Vagina (tissue), 2 donors: ENCODE data around the gene EDAR. TPM values are rescaled to one million over a fixed set of nuclear protein-coding genes. Genes with fewer than 3 reads are reported as not detected.
A peak's percentile ranks its signal among the peaks of the same experiment; 100 is the strongest.

Experiments used
- DNase-seq, 2 donors: peaks; one replicate each; pipeline ENCODE4 v3.0.0-alpha.2; 2017; ENCODE audit errors: extremely low spot score in 2 of 2
- H3K27ac ChIP-seq: fragments of 200-600 bp; sonication (generic); one replicate; pipeline ENCODE4 v1.5.1; 2019
- H3K27me3 ChIP-seq: fragments of 200-600 bp; sonication (generic); one replicate; pipeline ENCODE4 v1.5.1; 2019
- H3K36me3 ChIP-seq, 2 donors: fragments of 200-600 bp; sonication (generic); one replicate each; pipeline ENCODE4 v1.5.1; 2017 to 2019
- H3K4me1 ChIP-seq: fragments of 200-600 bp; sonication (generic); one replicate; pipeline ENCODE4 v1.5.1; 2019
- H3K4me3 ChIP-seq, 2 donors: fragments of 200-600 bp; sonication (generic); 1 replicate in 1 of 2; 2 replicates in 1 of 2; pipeline ENCODE4 v1.5.1; 2016 to 2019
- H3K9me3 ChIP-seq: fragments of 200-600 bp; sonication (generic); one replicate; pipeline ENCODE4 v1.5.1; 2019
- POLR2A ChIP-seq, 2 donors: fragments of 450-650 bp; IDR thresholded peaks; one replicate each; pipeline ENCODE4 v1.6.1; 2017; ENCODE audit warnings: antibody characterized with exemption in 2 of 2, mild to moderate bottlenecking in 2 of 2, moderate library complexity in 2 of 2
- POLR2AphosphoS5 ChIP-seq, 2 donors: sonication (generic); formaldehyde crosslinking; IDR thresholded peaks; one replicate each; pipeline ENCODE4 v1.9.0; 2017; ENCODE audit warnings: antibody characterized with exemption in 2 of 2, mild to moderate bottlenecking in 2 of 2, low read depth in 1 of 2; ENCODE audit not compliant: insufficient read depth in 1 of 2
- intact Hi-C: fragments of 100-400 bp; cut with DNase I; formaldehyde crosslinking; loops from one replicate; pipeline ENCODE4 v1.15.1; 2023
- total RNA-seq: library from RNA; depleted of rRNA; stranded (reverse); fragments of >200 nt; gene quantifications from one replicate; pipeline ENCODE4 v1.2.3, GENCODE V29; 2016
- TF ChIP-seq, protein P1 (sequence below), 3 experiments: fragments of 450-650 bp in 2 of 3; fragments of 200-600 bp in 1 of 3; sonication (generic) in 1 of 3; IDR thresholded peaks; one replicate each; pipeline ENCODE4 v1.5.1; 2017 to 2019; ENCODE audit warnings: antibody characterized with exemption in 3 of 3, mild to moderate bottlenecking in 2 of 3, moderate library complexity in 2 of 3

The EDAR gene
- total RNA-seq, 1 donor from 2014 or later: 0.74 TPM

DNA sequence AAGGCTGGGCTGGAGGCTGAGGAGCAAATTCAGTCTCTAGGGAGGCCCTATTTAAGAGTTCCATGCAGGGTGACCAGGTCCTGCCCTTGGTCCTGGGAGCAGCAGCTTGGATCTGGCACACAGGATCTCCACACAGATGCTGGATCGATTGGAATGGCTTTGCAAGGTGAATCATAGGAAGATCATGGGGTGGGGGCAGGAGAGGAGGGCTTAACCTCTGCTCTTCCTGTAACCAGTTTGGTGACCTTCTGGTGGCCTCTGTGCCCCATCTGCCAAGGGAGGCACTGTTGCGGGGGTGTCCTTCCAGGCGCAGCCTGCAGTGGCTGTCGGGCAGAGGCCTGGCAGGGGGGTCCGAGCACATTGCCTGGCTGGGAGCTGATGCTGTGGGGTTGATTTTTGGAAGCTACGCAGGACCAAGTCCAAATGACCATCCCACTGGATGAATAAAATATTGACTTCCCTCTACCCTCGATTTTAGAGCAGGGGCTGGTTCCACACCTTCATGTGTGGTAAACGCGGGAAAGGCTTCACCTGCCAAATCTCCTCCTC lies 79.7 kb downstream of the EDAR start:
- DNase-seq: peak in 1 of 2 donors; percentile 70
- Histone ChIP-seq H3K27me3 (no peaks in the 10 kb centered on the region), H3K9me3 (no peaks in the 10 kb centered on the region), H3K4me1 (no peaks in the 10 kb centered on the region), H3K27ac (no peak overlapping the region), H3K4me3 (no peak overlapping the region), H3K36me3 (no peaks in the 10 kb centered on the region)
- intact Hi-C loops: no loop called here
- TF ChIP-seq POLR2AphosphoS5 (IDR thresholded peaks at IDR 0.05; ENCODE audit: insufficient read depth in 1 of 2, low read depth in 1 of 2) (no peak), POLR2A (IDR thresholded peaks at IDR 0.05) (no peak)
- TF ChIP-seq, protein P1, sequence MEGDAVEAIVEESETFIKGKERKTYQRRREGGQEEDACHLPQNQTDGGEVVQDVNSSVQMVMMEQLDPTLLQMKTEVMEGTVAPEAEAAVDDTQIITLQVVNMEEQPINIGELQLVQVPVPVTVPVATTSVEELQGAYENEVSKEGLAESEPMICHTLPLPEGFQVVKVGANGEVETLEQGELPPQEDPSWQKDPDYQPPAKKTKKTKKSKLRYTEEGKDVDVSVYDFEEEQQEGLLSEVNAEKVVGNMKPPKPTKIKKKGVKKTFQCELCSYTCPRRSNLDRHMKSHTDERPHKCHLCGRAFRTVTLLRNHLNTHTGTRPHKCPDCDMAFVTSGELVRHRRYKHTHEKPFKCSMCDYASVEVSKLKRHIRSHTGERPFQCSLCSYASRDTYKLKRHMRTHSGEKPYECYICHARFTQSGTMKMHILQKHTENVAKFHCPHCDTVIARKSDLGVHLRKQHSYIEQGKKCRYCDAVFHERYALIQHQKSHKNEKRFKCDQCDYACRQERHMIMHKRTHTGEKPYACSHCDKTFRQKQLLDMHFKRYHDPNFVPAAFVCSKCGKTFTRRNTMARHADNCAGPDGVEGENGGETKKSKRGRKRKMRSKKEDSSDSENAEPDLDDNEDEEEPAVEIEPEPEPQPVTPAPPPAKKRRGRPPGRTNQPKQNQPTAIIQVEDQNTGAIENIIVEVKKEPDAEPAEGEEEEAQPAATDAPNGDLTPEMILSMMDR (IDR thresholded peaks at IDR 0.05): no peak

DNA sequence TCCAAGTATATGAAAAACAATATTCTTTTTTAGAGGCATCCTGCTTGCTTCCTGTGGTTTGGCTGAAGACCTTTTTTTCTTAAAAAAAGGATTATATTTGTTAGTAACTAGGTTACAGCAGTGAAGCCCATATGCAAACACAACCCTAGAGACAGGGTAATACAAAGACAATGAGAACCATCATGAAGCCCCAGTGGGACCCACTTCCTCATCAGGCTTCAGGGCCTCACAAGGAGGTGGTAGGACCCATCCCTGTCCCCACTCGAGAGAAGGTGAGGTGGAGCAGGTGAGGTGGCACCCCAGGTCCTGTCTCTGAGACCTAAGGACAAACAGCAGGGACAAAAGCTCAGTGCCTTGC lies 80.3 kb downstream of the EDAR start:
- Histone ChIP-seq H3K27me3 (no peaks in the 10 kb centered on the region), H3K9me3 (no peaks in the 10 kb centered on the region), H3K36me3 (no peaks in the 10 kb centered on the region), H3K4me3 (no peak overlapping the region), H3K4me1 (no peaks in the 10 kb centered on the region), H3K27ac (no peak overlapping the region)
- TF ChIP-seq, protein P1 (IDR thresholded peaks at IDR 0.05): no peak
- no peak for TF ChIP-seq POLR2AphosphoS5 (IDR thresholded peaks at IDR 0.05; ENCODE audit: insufficient read depth in 1 of 2, low read depth in 1 of 2)
- no peak for TF ChIP-seq POLR2A (IDR thresholded peaks at IDR 0.05)
- peak in 1 of 2 donors; percentile 29 for DNase-seq
- intact Hi-C loops: no loop called here

DNA sequence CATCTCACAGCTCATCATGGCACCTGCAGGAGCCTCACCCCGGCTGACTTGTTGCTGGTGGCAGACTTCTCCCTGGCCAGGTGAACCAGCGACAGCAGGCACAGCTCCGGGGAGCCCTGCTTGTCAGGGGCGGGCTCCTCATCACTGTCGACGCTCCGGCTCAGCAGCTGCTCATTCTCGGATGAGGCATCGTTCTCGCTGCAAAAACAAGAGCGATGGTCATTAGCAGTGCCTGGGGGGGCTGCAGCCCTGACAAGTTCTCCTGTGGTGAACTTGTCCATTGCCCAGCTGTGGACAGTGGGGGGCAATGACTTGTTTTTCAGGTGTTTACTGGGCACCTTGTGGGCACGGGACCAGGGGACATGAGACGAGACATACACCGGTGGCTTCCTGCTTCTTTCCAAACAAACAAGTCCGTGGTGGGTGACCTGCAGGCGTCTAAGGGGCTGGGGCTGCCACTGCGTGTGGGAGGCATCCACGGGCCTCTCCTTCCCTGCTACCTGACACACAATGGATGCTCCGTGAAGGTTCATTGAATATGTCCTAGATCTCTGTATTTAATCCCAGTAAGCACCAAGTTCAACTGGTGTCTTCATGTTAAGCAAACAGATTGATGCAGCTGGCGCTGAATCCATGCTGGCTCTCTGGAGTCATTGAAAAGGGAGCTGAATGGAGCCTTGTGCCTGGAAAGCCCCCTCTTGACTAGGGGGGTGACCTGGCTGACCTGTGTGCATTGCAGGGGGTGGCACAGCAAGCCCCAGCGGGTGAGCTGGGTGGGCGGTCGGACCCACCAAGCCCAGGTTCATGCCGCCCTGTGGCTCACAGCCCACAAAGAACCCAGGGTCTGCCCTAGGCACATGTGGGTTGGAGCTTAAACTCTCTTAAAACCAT lies 81.0 kb downstream of the EDAR start:
- intact Hi-C loops: no loop called here
- Histone ChIP-seq H3K27me3 (no peaks in the 10 kb centered on the region), H3K36me3 (no peaks in the 10 kb centered on the region), H3K4me1 (no peaks in the 10 kb centered on the region), H3K9me3 (no peaks in the 10 kb centered on the region), H3K27ac (no peak overlapping the region), H3K4me3 (no peak overlapping the region)
- TF ChIP-seq, protein P1 (IDR thresholded peaks at IDR 0.05): no peak
- TF ChIP-seq POLR2A (IDR thresholded peaks at IDR 0.05) (no peak), POLR2AphosphoS5 (IDR thresholded peaks at IDR 0.05; ENCODE audit: insufficient read depth in 1 of 2, low read depth in 1 of 2) (no peak)
- peak; percentile 61 to 86 for DNase-seq

- no peak overlapping the region for H3K4me3 ChIP-seq
- no peaks in the 10 kb centered on the region for H3K27me3 ChIP-seq
- DNase-seq: peak; percentile 60 to 89
- H3K27ac ChIP-seq: no peak overlapping the region
- no peaks in the 10 kb centered on the region for H3K4me1 ChIP-seq
- intact Hi-C loops: no loop called here
- H3K9me3 ChIP-seq: no peaks in the 10 kb centered on the region
- TF ChIP-seq POLR2A (IDR thresholded peaks at IDR 0.05) (no peak), POLR2AphosphoS5 (IDR thresholded peaks at IDR 0.05; ENCODE audit: insufficient read depth in 1 of 2, low read depth in 1 of 2) (no peak)
- no peaks in the 10 kb centered on the region for H3K36me3 ChIP-seq
These were observed 82.5 kb downstream of the EDAR start for GRCh38 chr2:108906403-108907077.

GRCh38 chr2:108905906-108906305 lies 83.1 kb downstream of the EDAR start:
- no peak for DNase-seq
- H3K27me3 ChIP-seq: no peaks in the 10 kb centered on the region
- no peak overlapping the region for H3K4me3 ChIP-seq
- no peaks in the 10 kb centered on the region for H3K36me3 ChIP-seq
- H3K27ac ChIP-seq: no peak overlapping the region
- no peaks in the 10 kb centered on the region for H3K9me3 ChIP-seq
- no peak for TF ChIP-seq POLR2A (IDR thresholded peaks at IDR 0.05)
- TF ChIP-seq POLR2AphosphoS5 (IDR thresholded peaks at IDR 0.05; ENCODE audit: insufficient read depth in 1 of 2, low read depth in 1 of 2): no peak
- TF ChIP-seq, protein P1 (IDR thresholded peaks at IDR 0.05): no peak
- H3K4me1 ChIP-seq: no peaks in the 10 kb centered on the region
- intact Hi-C loops: no loop called here
